GM19328 (cell line): ENCODE results near the gene PRR18.
A peak's percentile ranks its signal among the peaks of the same experiment; 100 is the strongest.

Source experiments
- ATAC-seq: cut with Tn5 transposase; IDR thresholded peaks from one replicate; pipeline ENCODE4 v1.9.1; 2021; ENCODE audit warnings: mild to moderate bottlenecking, moderate library complexity; ENCODE audit not compliant: unreplicated experiment

Gene PRR18

DNA sequence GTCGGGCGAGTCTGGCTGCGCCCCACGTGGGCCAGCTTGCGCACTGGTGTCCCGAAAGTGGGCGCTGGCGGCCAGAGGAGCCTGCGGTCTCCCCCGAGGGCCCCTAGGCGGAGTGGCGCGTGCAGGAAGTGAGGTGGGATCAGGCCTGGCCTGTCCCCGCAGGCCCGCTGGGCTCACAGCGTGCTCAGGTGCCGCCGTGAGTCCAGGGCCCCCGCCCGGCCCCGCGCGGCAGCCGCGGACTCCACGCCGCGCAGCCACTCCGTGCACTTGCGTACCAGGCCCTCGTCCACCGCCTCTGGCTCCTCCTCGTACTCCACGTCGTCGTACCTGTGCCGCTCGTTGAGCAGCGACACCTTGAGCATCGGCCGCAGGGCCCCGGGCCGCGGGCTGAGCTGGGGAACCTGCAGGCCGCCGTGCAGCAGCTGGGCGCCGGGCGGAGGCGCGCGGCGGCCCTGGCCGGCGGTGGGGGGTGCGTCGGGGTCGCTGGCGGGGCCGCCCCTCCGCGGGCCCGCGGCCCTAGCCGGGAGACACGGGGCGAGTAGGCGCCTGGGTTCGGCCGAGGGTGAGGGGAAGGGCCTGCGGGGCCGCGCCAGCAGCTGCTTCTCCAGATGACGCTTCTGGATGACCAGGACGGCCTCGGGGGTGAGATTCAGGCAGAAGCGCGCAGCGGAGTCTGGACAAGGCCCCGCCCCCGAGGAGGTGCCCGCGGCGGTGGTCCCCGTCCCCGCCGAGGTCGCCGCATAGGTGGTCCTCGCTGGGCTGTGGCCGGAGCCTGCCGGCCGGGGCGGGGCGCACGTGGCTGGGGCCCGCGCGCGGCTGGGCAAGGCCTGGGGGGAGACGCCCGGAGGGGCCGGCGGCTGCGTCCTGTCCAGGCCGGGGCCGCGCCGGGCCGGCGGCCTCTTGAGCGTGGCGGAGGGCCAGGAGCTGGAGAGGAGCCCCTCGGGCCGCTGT lies 835 bp downstream of the PRR18 start:
- peak; percentile 25 for ATAC-seq

DNA sequence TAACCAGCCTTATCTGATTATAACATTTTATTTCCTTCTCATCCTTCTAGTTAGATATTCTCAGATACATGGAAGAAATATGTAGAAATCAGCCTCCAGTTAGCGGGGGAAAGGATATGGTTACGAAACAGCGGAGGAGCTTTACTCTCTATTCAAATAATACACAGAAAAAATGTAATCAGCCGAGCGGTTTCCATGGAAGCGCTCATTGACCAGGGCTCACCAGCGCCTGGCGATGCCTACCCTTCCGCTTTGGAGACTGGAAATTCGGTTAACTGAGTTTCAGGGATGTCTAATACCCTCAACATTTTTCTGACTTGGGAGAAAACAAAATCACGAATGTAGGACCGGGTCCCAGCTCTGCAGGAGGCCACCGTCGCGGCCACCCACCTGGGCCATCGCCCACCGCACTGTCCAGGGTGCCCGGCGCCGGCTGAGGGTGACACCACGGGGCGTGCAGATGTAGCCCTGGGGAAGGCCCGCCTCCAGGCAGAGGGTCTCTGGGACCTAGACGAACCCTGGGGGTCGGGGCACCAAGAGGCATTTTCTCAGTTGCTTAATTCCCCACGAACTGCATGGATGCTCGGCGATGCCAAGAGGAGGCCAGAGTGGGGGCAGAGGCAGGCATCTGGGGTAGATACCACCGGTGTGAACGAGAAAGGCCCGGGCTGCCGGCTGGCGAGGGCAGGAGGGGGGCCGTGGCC lies 1.7 kb downstream of the PRR18 start:
- no peak for ATAC-seq

GRCh38 chr6:166305562-166306117 lies 2.6 kb downstream of the PRR18 start:
- no peak for ATAC-seq

DNA sequence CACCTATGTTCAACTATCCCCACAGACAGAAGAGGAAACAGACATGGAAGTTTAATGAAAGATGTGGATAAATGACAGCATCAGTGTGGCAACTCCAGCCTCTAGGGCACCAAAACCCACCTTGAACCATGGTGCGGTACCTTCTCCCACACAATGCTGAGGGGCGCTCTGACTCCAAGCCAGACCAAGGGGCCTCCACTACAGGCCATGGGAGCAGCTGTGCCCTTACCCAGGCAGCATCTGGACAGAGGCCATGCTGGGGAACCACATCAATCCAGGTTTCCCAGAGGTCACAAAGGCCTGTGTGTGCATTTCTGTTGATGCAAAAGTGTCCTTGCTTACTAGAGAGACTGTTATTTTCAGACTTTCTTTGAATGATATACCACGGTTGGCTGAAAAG lies 4.1 kb downstream of the PRR18 start:
- ATAC-seq = no peak

DNA sequence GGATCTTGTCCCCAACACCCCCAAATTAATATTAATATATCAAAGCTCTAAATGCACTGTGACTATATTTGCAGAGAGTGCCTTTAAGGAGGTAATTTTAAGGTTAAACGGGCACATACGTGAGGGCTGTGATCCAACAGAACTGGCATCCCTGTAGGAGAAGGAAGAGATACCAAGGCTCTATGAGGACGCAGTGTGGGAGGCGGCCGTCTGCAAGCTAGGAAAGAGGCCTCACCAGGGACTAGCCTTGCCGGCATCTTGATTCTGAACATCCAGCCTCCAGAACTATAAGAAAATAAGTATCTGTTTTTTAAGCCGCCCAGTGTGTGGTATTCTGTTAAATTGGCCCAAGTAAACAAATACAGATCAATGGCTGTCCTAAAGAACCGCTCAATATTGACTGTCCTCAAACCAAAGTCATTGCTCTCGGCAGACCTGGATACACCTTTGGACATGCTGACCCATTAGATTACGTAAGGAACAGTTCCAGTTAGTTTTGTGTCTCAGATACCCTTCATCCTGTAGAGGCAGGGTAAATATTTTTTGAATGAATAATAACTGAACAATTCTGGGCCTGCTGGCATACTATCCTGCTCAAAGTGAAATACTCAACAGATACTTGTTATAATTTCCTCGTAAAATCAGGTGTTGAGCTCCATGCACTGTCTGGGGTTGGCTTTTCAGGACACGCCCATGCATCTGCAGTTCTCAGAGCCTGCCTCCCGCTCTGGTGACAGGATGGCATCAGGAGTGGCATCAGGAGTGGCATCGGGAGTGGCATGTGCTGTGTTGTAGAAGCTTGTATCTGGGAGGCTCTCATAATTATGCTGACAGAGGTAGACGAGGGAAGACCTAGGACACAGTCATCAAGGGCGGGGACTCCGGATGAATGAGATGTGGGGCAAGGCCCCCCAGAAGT lies 6.3 kb downstream of the PRR18 start:
- no peak for ATAC-seq

GRCh38 chr6:166300357-166300987 lies 7.7 kb downstream of the PRR18 start:
- no peak for ATAC-seq

GRCh38 chr6:166297606-166298005 lies 10.6 kb downstream of the PRR18 start:
- no peak for ATAC-seq

DNA sequence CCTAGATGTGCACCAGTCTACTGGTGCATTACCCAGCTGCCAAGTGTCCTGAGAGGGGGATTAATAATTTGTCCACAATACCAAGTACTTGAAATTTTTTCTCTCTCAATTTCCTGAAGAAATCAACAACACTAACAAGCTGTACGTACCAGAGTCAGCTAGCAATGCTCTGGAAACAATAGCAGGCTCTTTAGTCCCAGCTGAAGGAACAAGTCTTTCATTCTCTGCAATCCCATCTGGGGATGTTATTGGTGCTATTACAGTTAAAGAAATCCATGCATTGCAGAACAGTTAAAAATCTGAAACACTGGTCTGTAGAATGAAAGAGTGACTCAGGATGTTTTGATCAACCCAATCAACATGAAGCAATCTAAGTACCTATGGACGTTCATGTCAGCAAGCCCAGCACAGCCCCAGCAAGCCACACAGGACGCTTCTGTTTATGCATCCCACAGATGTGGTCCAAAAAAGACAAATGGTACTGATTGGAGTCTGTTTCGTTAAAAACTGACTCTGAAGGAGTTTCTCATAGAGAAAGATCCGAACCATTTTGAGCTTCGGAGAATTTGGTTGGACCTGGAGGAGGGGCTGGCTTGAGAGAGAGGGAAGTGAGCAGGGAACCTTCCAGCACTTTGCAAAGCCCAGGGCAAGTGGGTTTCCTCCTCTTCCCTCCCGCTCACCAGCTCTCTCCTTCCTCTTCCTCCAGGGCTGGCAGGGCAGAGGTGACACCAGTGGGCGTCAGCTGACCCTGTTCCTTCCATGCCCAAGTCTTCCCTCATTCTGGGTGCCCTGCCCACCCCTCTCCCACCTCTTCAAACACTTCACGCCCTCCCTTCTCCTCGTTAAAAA lies 11.9 kb downstream of the PRR18 start:
- ATAC-seq = no peak

- ATAC-seq = no peak
Measured at GRCh38 chr6:166293731-166294584, 14.2 kb downstream of the PRR18 start.

DNA sequence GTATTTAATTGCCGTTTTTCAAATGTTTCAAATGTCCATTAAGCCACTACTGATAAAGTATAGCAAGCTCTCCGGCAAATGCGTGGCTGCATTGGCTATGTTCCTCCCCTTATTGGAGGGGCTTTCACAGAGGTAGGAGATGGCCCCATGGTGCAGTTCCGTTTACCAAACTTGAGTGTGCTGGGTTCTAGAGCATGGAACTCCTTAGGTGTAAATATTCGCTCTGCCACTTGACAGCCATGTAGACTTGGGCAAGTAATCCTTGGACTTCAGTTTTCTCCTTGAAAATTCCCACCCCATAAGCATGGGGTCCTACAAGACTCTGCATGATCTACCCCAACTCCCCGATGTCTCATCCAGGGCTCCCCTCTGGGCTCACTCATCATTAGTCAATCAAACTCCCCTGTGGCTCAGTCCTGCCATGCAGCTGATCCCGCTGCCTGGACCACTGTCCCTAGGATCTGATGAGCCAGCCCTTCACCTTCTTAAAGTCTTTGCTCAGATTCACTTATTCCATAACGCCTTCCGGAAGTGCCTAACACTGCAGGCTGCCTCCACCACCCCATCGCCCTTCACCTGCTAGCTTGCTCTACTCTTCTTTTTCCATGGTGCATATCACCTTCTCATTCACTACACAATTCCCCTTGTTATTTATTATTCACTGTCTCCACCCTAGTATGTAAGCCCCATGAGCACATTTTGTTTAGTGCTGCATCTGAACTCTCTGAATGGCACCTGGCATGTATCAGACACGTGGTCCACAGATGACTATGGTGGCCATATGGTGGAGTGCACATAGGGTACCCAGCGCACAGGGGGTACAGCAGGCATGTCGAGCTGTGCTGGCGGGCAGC lies 18.8 kb downstream of the PRR18 start:
- no peak for ATAC-seq

GRCh38 chr6:166286839-166287271 lies 21.3 kb downstream of the PRR18 start:
- ATAC-seq = peak; percentile 97

GRCh38 chr6:166285233-166285632 lies 23.0 kb downstream of the PRR18 start:
- ATAC-seq = no peak

- ATAC-seq = no peak
Measured at GRCh38 chr6:166284640-166285039, 23.6 kb downstream of the PRR18 start.

DNA sequence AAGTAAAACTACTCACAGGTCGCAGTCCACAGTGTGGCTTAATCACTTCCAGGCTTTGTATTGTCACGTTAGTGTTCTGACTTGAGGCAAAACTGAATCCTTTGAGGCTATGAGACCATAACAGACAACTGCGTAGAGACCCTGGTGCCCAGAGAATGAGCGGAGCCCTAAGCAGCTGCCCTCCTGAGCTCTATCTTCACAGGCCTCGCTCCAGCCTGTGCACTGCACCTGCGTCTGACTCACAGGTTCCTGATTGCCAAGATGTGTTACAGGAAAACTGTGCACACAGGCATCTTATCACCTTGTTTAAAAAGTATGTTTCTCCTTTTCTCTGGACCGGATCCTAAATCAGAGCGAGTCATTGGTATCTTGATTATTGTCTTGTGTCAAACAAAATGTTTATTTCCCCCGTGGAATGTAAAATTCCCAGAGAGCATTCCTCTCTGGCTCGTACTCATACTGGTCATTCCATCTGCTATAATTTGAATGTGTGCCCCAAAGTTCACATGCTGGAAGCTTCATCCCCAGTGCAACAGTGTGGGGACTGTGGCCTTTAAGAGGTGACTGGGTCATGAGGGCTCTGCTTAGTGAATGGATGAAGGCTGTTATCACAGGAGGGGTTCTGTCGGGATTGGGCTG lies 25.7 kb downstream of the PRR18 start:
- ATAC-seq = no peak

GRCh38 chr6:166281104-166281503 lies 27.1 kb downstream of the PRR18 start:
- ATAC-seq = no peak

GRCh38 chr6:166279393-166279679 lies 28.9 kb downstream of the PRR18 start:
- ATAC-seq = no peak
